HG02678 (cell line): Measurements from ENCODE around the gene ATP2A3.
A peak's percentile ranks its signal among the peaks of the same experiment; 100 is the strongest.

Source experiments
- ATAC-seq: cut with Tn5 transposase; IDR thresholded peaks from one replicate; pipeline ENCODE4 v1.9.1; 2021; ENCODE audit warnings: mild to moderate bottlenecking, moderate library complexity; ENCODE audit not compliant: unreplicated experiment

Gene ATP2A3

GRCh38 chr17:3964203-3965117 lies at the start of gene ATP2A3:
Gene ATP2A3 (minus strand): TSS chr17:3964437. CDS start chr17:3964291, 146 bp downstream.
- ATAC-seq = peak; percentile 44

GRCh38 chr17:4010754-4011153 lies 46.5 kb upstream of the ATP2A3 start:
- no peak for ATAC-seq

- ATAC-seq = no peak
Observed at GRCh38 chr17:4009186-4009785, 45.0 kb upstream of the ATP2A3 start.

- ATAC-seq = no peak
Observed at GRCh38 chr17:4008441-4009185, 44.4 kb upstream of the ATP2A3 start.

- no peak for ATAC-seq
Observed at GRCh38 chr17:4008082-4008435, 43.8 kb upstream of the ATP2A3 start.

GRCh38 chr17:4007346-4008081 lies 43.3 kb upstream of the ATP2A3 start:
- no peak for ATAC-seq

- no peak for ATAC-seq
Observed at GRCh38 chr17:4006745-4007211, 42.5 kb upstream of the ATP2A3 start.

- ATAC-seq = no peak
Observed at GRCh38 chr17:4006165-4006589, 41.9 kb upstream of the ATP2A3 start.

- no peak for ATAC-seq
Observed at GRCh38 chr17:4005296-4006164, 41.3 kb upstream of the ATP2A3 start.

GRCh38 chr17:4004517-4005295 lies 40.5 kb upstream of the ATP2A3 start:
- no peak for ATAC-seq

GRCh38 chr17:4003501-4004421 lies 39.5 kb upstream of the ATP2A3 start:
- no peak for ATAC-seq

GRCh38 chr17:4003131-4003500 lies 38.9 kb upstream of the ATP2A3 start:
- no peak for ATAC-seq

GRCh38 chr17:4001048-4001590 lies 36.9 kb upstream of the ATP2A3 start:
- no peak for ATAC-seq

GRCh38 chr17:3998436-3998835 lies 34.2 kb upstream of the ATP2A3 start:
- ATAC-seq = no peak

- no peak for ATAC-seq
Observed at GRCh38 chr17:3995067-3995466, 30.8 kb upstream of the ATP2A3 start.

GRCh38 chr17:3994221-3994576 lies 30.0 kb upstream of the ATP2A3 start:
- ATAC-seq = no peak

- ATAC-seq = no peak
Observed at GRCh38 chr17:3993493-3994220, 29.4 kb upstream of the ATP2A3 start.
